Measurements from ENCODE around the gene NAGLU.

NAGLU gene

DNA sequence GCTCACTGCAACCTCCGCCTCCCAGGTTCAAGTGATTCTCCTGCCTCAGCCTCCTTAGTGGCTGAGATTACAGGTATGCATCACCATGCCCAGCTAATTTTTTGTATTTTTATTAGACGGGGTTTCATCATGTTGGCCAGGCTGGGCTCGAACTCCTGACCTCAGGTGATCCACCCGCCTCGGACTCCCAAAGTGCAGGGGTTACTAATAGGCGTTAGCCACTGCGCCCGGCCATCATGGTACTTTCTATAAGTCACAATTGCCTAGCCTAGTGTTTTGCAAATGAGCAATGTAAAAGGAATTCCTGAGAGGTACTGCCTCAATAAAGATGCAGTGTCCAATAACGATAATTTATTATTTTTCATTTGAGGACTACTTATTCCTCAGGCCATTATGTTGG lies 55.4 kb downstream of the NAGLU start:
- no peak for DNase-seq (ENCODE audit: low read depth, low spot score)
